K562 (cell line): Measurements from ENCODE around the gene LAP3. TPM values are rescaled to one million over a fixed set of nuclear protein-coding genes. Genes with fewer than 3 reads are reported as not detected.

Source experiments
- ATAC-seq: fragments of 200-7000 bp; cut with Tn5 transposase; 3 replicates; pipeline ENCODE4 v1.9.1; 2020; ENCODE audit warnings: moderate library complexity
- BruUV-seq: library from RNA; stranded (reverse); fragments of 400-500 nt; replicated peaks from 2 replicates; lab custom pipeline; 2021; lab: Mats Ljungman, UMichigan
- CTCF ChIA-PET: fragments of 300-600 bp; formaldehyde crosslinking; extraction: SDS; loops from one replicate; lab custom pipeline; 2021; ENCODE audit warnings: low intra/inter-chr PET ratio; lab: Yijun Ruan, JAX
- POLR2A ChIA-PET: fragments of 300-600, 350-650 bp; sonication (Branson Sonifier 250); formaldehyde crosslinking; extraction: SDS; loops from one replicate; lab custom pipeline; 2021; ENCODE audit warnings: antibody characterized with exemption, inconsistent platforms; lab: Yijun Ruan, JAX
- DNase-seq, 4 experiments: peaks; one replicate each; pipeline versions ENCODE4 v3.0.0 to v3.0.0-alpha.2; 2011 to 2018; ENCODE audit warnings: low spot score in 3 of 4, mixed read lengths in 3 of 4; ENCODE audit errors: extremely low read depth in 1 of 4
- FAIRE-seq: peaks from 2 replicates; lab custom pipeline; 2011; peaks lifted over from hg19 to GRCh38; lab: Jason Lieb, UNC
- H2AFZ ChIP-seq: 2 replicates; pipeline ENCODE4 v1.6.0; 2011; ENCODE audit warnings: low read depth, low read length, control low read depth, inconsistent platforms
- H3K27ac ChIP-seq: fragments of 200-600 bp; 3 replicates; pipeline ENCODE4 v1.8.0; 2011; ENCODE audit warnings: low read depth, mild to moderate bottlenecking, control low read depth, inconsistent platforms, low read length, moderate library complexity, mixed read lengths; ENCODE audit errors: extremely low read depth
- H3K27me3 ChIP-seq, 2 experiments: fragments of 300-600 bp in 1 of 2; 2 replicates in 1 of 2; 3 replicates in 1 of 2; pipeline versions ENCODE4 v1.6.0 to v1.8.0; 2011; ENCODE audit warnings: inconsistent platforms in 2 of 2, low read length in 2 of 2, mild to moderate bottlenecking in 1 of 2, mixed read lengths in 1 of 2, moderate library complexity in 1 of 2; ENCODE audit not compliant: control insufficient read depth in 2 of 2, insufficient read depth in 2 of 2
- H3K36me3 ChIP-seq: fragments of 300-600 bp; 3 replicates; pipeline ENCODE4 v1.8.0; 2011; ENCODE audit warnings: mild to moderate bottlenecking, low read length, inconsistent platforms; ENCODE audit not compliant: control insufficient read depth, insufficient read depth
- H3K4me1 ChIP-seq, 2 experiments: fragments of 200-600 bp in 1 of 2; replicated peaks in 1 of 2; 2 replicates in 1 of 2; 3 replicates in 1 of 2; pipeline versions ENCODE4 v1.5.1 to v1.8.0; 2011; ENCODE audit warnings: inconsistent platforms in 2 of 2, low read length in 2 of 2, mild to moderate bottlenecking in 1 of 2, mixed read lengths in 1 of 2, moderate library complexity in 1 of 2; ENCODE audit not compliant: control insufficient read depth in 2 of 2, insufficient read depth in 2 of 2
- H3K4me2 ChIP-seq: 2 replicates; pipeline ENCODE4 v1.6.1; 2011; ENCODE audit warnings: low read length, control low read depth, inconsistent platforms, mixed read lengths; ENCODE audit not compliant: insufficient read depth
- H3K4me3 ChIP-seq: fragments of 200-600 bp; sonication (generic), shearing (Covaris generic); 2 replicates; pipeline ENCODE4 v1.5.1; 2016; ENCODE audit warnings: control low read depth, inconsistent platforms
- H3K79me2 ChIP-seq: fragments of 200-600 bp; 3 replicates; pipeline ENCODE4 v1.8.0; 2011; ENCODE audit warnings: low read length, inconsistent platforms; ENCODE audit not compliant: control insufficient read depth, insufficient read depth
- H3K9ac ChIP-seq, 2 experiments: 2 replicates each; pipeline versions ENCODE4 v1.6.0 to v1.6.1; 2011; ENCODE audit warnings: low read depth in 2 of 2, low read length in 2 of 2, control low read depth in 1 of 2, inconsistent platforms in 1 of 2, mild to moderate bottlenecking in 1 of 2, mixed read lengths in 1 of 2; ENCODE audit not compliant: insufficient read depth in 1 of 2
- H3K9me1 ChIP-seq: one replicate; pipeline ENCODE4 v1.6.0; 2011; ENCODE audit warnings: inconsistent platforms, mild to moderate bottlenecking, low read length, moderate library complexity; ENCODE audit not compliant: control insufficient read depth, insufficient read depth
- H3K9me3 ChIP-seq: replicated peaks from 2 replicates; pipeline ENCODE4 v1.5.1; 2011; ENCODE audit warnings: low read depth, low read length, inconsistent platforms; ENCODE audit not compliant: control insufficient read depth, insufficient read depth
- H4K20me1 ChIP-seq: replicated peaks from 2 replicates; pipeline ENCODE4 v1.6.1; 2011; ENCODE audit warnings: low read length, inconsistent platforms, mixed read lengths; ENCODE audit not compliant: control insufficient read depth, insufficient read depth
- BHLHE40 ChIP-seq: IDR thresholded peaks from 2 replicates; pipeline ENCODE4 v1.6.1; 2011; ENCODE audit warnings: low read length, improper control_type of control experiment
- RBM25 ChIP-seq: fragments of 200-400 bp; formaldehyde crosslinking; IDR thresholded peaks from 2 replicates; pipeline ENCODE4 v1.6.1; 2018; ENCODE audit warnings: low read length, low read depth, moderate library complexity; ENCODE audit not compliant: severe bottlenecking
- RHOXF2B ChIP-seq: fragments of 250-450 bp; sonication (Bioruptor Pico); conservative IDR thresholded peaks from 2 replicates; pipeline ENCODE4 v1.5.1; 2021
- ZNF124 ChIP-seq: sonication (generic); formaldehyde crosslinking; IDR thresholded peaks from 2 replicates; pipeline ENCODE4 v1.8.1; 2022; ENCODE audit warnings: missing genetic modification reagents
- WGBS: fragments of 100-300 bp; shearing (Covaris generic); methylation state at CpG from one replicate; pipeline ENCODE4 v1.1.6; 2016; ENCODE audit warnings: low coverage, mixed read lengths; ENCODE audit not compliant: insufficient coverage; ENCODE audit errors: missing lambda C conversion rate; 5-methylcytosine and 5-hydroxymethylcytosine counted together
- in situ Hi-C: fragments of 300-500 bp; cut with MboI; formaldehyde crosslinking; loops from 4 replicates; pipeline ENCODE4 v1.15.0; 2018; ENCODE audit warnings: inconsistent platforms, mixed read lengths
- intact Hi-C: fragments of 100-400 bp; cut with micrococcal nuclease; formaldehyde crosslinking; loops from 2 replicates; pipeline ENCODE4 v1.14.2; 2022
- polyA plus RNA-seq, 8 experiments: library from polyadenylated mRNA; depleted of rRNA in 4 of 8; stranded (reverse) in 5 of 8; unstranded in 3 of 8; fragments of >200 nt; fragmentation: Nextera tagmentation in 2 of 8; fragmentation: Illumina TruSeq in 1 of 8; extraction: Ambion mirVana in 2 of 8; extraction: Trizol in 1 of 8; gene quantifications; 2 replicates each; pipeline versions ENCODE4 v1.2.1 to v1.2.3, GENCODE V29; 2011 to 2014; ENCODE audit warnings: inconsistent platforms in 1 of 8, missing spikeins in 1 of 8
- total RNA-seq, 7 experiments: library from RNA; depleted of rRNA in 6 of 7; stranded (reverse); fragments of >200 nt in 6 of 7; fragmentation: Illumina TruSeq in 2 of 7; extraction: Trizol in 2 of 7; gene quantifications; 2 replicates each; pipeline versions ENCODE4 v1.2.1 to v1.2.3, GENCODE V29; 2011 to 2021; ENCODE audit warnings: low replicate concordance in 1 of 7
- TF ChIP-seq, protein P1 (sequence below), 2 experiments: IDR thresholded peaks in 1 of 2; conservative IDR thresholded peaks in 1 of 2; 2 replicates each; pipeline ENCODE4 v1.6.1; 2016; ENCODE audit warnings: low read depth in 2 of 2, mild to moderate bottlenecking in 1 of 2, missing compliant biosample characterization in 1 of 2, missing genetic modification characterization in 1 of 2, moderate library complexity in 1 of 2
- TF ChIP-seq, protein P2 (sequence below): fragments of 200-800 bp; sonication (Bioruptor generic); IDR thresholded peaks from 2 replicates; pipeline ENCODE4 v1.6.1; 2016; ENCODE audit warnings: missing genetic modification characterization, missing compliant biosample characterization
- TF ChIP-seq, protein P3 (sequence below): fragments of 250-450 bp; sonication (Bioruptor Pico); IDR thresholded peaks from 2 replicates; pipeline ENCODE4 v1.8.0; 2022; ENCODE audit warnings: inconsistent platforms
- TF ChIP-seq, protein P4 (sequence below): IDR thresholded peaks from 2 replicates; pipeline ENCODE4 v1.6.1; 2012; ENCODE audit warnings: low read depth, low read length, improper control_type of control experiment, borderline replicate concordance

LAP3 gene
- total and polyA plus RNA-seq, 9 of the 15 experiments (the other 6 are each of a cell fraction or from before 2014, with no cell fraction given) = 82.3 to 170 (median 107) TPM

DNA sequence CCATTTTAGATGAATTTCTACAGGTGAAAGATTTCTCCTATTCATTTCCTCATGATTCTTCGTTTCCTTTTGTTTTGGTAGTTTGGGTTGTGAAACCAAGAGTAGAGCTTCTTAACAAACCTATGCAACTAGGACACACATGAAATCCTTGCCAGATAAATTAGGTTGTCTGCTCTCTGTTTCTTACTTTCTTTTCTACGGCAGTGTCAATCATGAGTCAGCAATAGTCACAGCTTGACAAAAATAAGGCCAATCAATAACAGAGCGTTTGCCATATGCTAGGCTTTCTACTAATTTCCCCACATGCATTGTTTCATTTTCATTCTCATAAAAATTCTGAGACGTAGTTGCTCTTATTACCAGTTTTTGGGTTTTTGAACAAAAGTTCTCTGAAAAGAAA lies 41.8 kb upstream of the LAP3 start (continued):
- TF ChIP-seq, protein P1, sequence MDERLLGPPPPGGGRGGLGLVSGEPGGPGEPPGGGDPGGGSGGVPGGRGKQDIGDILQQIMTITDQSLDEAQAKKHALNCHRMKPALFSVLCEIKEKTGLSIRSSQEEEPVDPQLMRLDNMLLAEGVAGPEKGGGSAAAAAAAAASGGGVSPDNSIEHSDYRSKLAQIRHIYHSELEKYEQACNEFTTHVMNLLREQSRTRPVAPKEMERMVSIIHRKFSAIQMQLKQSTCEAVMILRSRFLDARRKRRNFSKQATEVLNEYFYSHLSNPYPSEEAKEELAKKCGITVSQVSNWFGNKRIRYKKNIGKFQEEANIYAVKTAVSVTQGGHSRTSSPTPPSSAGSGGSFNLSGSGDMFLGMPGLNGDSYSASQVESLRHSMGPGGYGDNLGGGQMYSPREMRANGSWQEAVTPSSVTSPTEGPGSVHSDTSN (CRISPR knock-in tag; IDR thresholded peaks at IDR 0.05; ENCODE audit: low read depth) = peak; percentile 40; the same call in 1 of the 2 replicates
- TF ChIP-seq, protein P1 (tag; conservative IDR thresholded peaks at IDR 0.05; ENCODE audit: low read depth) = peak; percentile 94
- no peak for TF ChIP-seq RHOXF2B (CRISPR knock-in tag)

DNA sequence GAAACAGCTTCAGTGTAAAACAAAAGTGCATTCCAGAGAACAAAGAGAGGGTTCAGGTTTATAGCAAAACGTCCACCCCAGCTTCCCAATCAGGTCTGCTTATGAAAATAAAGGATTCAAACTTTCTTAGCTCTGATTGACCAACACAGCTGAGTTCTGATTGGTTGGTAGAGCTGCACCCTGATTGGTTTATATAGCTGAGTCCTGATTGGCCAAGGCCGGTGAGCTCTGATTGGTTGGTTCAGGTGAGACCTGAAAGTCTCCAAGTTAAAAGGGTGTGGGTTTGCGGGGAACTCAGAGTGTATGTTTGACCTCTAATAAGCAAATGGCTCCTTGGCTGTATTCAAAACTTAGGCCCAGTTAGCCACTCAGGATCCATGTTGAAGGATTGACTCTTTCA lies 41.1 kb upstream of the LAP3 start:
- Histone ChIP-seq H3K27me3 (no peaks in the 10 kb centered on the region; a peak in 1 of 5 replicates), H3K27ac (0 out of 3 replicates have a peak overlapping the region, but pooled peaks have one; percentile 12), H3K79me2 (no peaks in the 10 kb centered on the region), H3K36me3 (no peaks in the 10 kb centered on the region), H3K4me1 (no peaks in the 10 kb centered on the region), H3K4me3 (no peak overlapping the region), H2AFZ (peak overlapping the region; percentile 79), H3K9me1 (no peaks in the 10 kb centered on the region), H4K20me1 (no peaks in the 10 kb centered on the region), H3K4me2 (no peak overlapping the region), H3K9ac (no peak overlapping the region), H3K9me3 (no peaks in the 10 kb centered on the region)
- in situ Hi-C loops (loop anchor here (25.0 kb wide), 1 partner anchor 1051 kb away; no protein-coding TSS in a partner anchor), intact Hi-C loops (no loop called here)
- FAIRE-seq (peak; percentile 77), DNase-seq (peak; percentile 45 to 54 (median 50)), ATAC-seq (peak; percentile 89)
- no TSS peak for BruUV-seq
- WGBS = 56% methylated on average over 3 of the region's 3 CpGs
- POLR2A ChIA-PET = interaction anchor here (0.6 to 1.0 kb wide), 2 partner anchors 23 to 45 kb away, joined by 3 read pairs; no protein-coding TSS in a partner anchor
- CTCF ChIA-PET = no interaction called here
- TF ChIP-seq, protein P2, sequence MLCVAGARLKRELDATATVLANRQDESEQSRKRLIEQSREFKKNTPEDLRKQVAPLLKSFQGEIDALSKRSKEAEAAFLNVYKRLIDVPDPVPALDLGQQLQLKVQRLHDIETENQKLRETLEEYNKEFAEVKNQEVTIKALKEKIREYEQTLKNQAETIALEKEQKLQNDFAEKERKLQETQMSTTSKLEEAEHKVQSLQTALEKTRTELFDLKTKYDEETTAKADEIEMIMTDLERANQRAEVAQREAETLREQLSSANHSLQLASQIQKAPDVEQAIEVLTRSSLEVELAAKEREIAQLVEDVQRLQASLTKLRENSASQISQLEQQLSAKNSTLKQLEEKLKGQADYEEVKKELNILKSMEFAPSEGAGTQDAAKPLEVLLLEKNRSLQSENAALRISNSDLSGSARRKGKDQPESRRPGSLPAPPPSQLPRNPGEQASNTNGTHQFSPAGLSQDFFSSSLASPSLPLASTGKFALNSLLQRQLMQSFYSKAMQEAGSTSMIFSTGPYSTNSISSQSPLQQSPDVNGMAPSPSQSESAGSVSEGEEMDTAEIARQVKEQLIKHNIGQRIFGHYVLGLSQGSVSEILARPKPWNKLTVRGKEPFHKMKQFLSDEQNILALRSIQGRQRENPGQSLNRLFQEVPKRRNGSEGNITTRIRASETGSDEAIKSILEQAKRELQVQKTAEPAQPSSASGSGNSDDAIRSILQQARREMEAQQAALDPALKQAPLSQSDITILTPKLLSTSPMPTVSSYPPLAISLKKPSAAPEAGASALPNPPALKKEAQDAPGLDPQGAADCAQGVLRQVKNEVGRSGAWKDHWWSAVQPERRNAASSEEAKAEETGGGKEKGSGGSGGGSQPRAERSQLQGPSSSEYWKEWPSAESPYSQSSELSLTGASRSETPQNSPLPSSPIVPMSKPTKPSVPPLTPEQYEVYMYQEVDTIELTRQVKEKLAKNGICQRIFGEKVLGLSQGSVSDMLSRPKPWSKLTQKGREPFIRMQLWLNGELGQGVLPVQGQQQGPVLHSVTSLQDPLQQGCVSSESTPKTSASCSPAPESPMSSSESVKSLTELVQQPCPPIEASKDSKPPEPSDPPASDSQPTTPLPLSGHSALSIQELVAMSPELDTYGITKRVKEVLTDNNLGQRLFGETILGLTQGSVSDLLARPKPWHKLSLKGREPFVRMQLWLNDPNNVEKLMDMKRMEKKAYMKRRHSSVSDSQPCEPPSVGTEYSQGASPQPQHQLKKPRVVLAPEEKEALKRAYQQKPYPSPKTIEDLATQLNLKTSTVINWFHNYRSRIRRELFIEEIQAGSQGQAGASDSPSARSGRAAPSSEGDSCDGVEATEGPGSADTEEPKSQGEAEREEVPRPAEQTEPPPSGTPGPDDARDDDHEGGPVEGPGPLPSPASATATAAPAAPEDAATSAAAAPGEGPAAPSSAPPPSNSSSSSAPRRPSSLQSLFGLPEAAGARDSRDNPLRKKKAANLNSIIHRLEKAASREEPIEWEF (CRISPR knock-in tag) = no peak
- no peak for TF ChIP-seq BHLHE40
- TF ChIP-seq, protein P3, sequence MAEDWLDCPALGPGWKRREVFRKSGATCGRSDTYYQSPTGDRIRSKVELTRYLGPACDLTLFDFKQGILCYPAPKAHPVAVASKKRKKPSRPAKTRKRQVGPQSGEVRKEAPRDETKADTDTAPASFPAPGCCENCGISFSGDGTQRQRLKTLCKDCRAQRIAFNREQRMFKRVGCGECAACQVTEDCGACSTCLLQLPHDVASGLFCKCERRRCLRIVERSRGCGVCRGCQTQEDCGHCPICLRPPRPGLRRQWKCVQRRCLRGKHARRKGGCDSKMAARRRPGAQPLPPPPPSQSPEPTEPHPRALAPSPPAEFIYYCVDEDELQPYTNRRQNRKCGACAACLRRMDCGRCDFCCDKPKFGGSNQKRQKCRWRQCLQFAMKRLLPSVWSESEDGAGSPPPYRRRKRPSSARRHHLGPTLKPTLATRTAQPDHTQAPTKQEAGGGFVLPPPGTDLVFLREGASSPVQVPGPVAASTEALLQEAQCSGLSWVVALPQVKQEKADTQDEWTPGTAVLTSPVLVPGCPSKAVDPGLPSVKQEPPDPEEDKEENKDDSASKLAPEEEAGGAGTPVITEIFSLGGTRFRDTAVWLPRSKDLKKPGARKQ (CRISPR knock-in tag) = no peak
- TF ChIP-seq RBM25 = peak; percentile 70
- TF ChIP-seq, protein P4, sequence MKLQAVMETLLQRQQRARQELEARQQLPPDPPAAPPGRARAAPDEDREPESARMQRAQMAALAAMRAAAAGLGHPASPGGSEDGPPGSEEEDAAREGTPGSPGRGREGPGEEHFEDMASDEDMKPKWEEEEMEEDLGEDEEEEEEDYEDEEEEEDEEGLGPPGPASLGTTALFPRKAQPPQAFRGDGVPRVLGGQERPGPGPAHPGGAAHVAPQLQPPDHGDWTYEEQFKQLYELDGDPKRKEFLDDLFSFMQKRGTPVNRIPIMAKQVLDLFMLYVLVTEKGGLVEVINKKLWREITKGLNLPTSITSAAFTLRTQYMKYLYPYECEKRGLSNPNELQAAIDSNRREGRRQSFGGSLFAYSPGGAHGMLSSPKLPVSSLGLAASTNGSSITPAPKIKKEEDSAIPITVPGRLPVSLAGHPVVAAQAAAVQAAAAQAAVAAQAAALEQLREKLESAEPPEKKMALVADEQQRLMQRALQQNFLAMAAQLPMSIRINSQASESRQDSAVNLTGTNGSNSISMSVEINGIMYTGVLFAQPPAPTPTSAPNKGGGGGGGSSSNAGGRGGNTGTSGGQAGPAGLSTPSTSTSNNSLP = no peak
- TF ChIP-seq ZNF124 (CRISPR knock-in tag) = no peak
